HL-60 (cell line): ENCODE measurements around the gene ISOC1.

Experiments used
- DNase-seq, 2 experiments: peaks; one replicate each; pipeline ENCODE4 v3.0.0-alpha.2; 2010 to 2020; ENCODE audit warnings: low read depth in 1 of 2, low spot score in 1 of 2
- H3K27ac ChIP-seq: fragments of 250-450 bp; sonication (Bioruptor Pico); replicated peaks from 2 replicates; pipeline ENCODE4 v1.5.1; 2020; ENCODE audit warnings: mild to moderate bottlenecking, moderate library complexity
- H3K27me3 ChIP-seq: fragments of 250-450 bp; sonication (Bioruptor Pico); 2 replicates; pipeline ENCODE4 v1.5.1; 2021; ENCODE audit warnings: mild to moderate bottlenecking, moderate library complexity; ENCODE audit not compliant: insufficient read depth, poor library complexity, severe bottlenecking
- H3K4me3 ChIP-seq: replicated peaks from 2 replicates; pipeline ENCODE4 v1.5.1; 2011; ENCODE audit warnings: mild to moderate bottlenecking, control low read depth, low read length; ENCODE audit not compliant: insufficient read depth
- GABPA ChIP-seq: IDR thresholded peaks from 2 replicates; pipeline ENCODE4 v1.6.1; 2012; ENCODE audit warnings: low read depth
- POLR2AphosphoS5 ChIP-seq: IDR thresholded peaks from 2 replicates; pipeline ENCODE4 v1.6.1; 2012; ENCODE audit warnings: low read depth
- SPI1 ChIP-seq: IDR thresholded peaks from 2 replicates; pipeline ENCODE4 v1.6.1; 2012; ENCODE audit warnings: low read depth, mild to moderate bottlenecking, borderline replicate concordance
- TF ChIP-seq, protein P1 (sequence below): IDR thresholded peaks from one replicate; pipeline ENCODE4 v1.5.1; 2011; ENCODE audit warnings: low read length, control low read depth, inconsistent platforms; ENCODE audit not compliant: insufficient read depth
- TF ChIP-seq, protein P2 (sequence below): IDR thresholded peaks from 2 replicates; pipeline ENCODE4 v1.6.1; 2012; ENCODE audit warnings: low read depth; ENCODE audit not compliant: insufficient replicate concordance

The ISOC1 gene

DNA sequence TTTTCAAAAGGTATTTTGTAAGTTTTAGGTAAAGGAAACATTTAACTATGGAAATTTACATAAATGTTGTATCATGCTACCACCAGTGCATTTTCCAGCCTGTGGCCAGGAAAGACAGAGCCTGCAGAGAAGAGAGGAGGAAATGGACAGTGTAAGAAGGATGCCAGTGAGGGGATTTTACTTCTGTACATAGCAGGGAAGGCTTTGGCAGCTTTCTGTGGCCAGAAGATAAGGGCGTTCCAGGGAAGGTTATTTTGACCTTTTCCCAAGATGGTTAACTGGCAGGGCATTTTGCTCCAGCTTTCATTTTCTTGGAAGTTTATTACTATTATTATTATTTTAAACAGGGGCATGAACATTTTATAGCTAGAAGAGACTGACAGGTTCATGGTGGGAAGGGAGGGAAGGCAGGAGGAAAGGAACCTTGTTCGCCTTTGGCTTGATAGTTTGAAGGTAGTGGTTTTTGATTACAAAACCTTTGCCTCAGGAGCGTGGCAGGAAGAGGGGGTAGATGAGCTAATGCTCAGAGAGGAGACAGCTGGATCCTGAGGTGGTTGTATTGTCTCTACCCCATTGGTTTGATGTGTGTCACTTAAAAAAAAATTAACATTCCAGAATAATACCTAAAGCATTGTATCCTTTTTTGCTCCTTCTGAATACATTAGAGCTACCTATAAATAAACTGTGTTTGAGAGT, 4.1 kb downstream of the ISOC1 start:
- no peak overlapping the region for H3K4me3 ChIP-seq

GRCh38 chr5:129099184-129099569, 4.6 kb downstream of the ISOC1 start:
- TF ChIP-seq SPI1 (no peak), POLR2AphosphoS5 (no peak), GABPA (no peak)
- TF ChIP-seq, protein P1, sequence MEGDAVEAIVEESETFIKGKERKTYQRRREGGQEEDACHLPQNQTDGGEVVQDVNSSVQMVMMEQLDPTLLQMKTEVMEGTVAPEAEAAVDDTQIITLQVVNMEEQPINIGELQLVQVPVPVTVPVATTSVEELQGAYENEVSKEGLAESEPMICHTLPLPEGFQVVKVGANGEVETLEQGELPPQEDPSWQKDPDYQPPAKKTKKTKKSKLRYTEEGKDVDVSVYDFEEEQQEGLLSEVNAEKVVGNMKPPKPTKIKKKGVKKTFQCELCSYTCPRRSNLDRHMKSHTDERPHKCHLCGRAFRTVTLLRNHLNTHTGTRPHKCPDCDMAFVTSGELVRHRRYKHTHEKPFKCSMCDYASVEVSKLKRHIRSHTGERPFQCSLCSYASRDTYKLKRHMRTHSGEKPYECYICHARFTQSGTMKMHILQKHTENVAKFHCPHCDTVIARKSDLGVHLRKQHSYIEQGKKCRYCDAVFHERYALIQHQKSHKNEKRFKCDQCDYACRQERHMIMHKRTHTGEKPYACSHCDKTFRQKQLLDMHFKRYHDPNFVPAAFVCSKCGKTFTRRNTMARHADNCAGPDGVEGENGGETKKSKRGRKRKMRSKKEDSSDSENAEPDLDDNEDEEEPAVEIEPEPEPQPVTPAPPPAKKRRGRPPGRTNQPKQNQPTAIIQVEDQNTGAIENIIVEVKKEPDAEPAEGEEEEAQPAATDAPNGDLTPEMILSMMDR: no peak
- TF ChIP-seq, protein P2, sequence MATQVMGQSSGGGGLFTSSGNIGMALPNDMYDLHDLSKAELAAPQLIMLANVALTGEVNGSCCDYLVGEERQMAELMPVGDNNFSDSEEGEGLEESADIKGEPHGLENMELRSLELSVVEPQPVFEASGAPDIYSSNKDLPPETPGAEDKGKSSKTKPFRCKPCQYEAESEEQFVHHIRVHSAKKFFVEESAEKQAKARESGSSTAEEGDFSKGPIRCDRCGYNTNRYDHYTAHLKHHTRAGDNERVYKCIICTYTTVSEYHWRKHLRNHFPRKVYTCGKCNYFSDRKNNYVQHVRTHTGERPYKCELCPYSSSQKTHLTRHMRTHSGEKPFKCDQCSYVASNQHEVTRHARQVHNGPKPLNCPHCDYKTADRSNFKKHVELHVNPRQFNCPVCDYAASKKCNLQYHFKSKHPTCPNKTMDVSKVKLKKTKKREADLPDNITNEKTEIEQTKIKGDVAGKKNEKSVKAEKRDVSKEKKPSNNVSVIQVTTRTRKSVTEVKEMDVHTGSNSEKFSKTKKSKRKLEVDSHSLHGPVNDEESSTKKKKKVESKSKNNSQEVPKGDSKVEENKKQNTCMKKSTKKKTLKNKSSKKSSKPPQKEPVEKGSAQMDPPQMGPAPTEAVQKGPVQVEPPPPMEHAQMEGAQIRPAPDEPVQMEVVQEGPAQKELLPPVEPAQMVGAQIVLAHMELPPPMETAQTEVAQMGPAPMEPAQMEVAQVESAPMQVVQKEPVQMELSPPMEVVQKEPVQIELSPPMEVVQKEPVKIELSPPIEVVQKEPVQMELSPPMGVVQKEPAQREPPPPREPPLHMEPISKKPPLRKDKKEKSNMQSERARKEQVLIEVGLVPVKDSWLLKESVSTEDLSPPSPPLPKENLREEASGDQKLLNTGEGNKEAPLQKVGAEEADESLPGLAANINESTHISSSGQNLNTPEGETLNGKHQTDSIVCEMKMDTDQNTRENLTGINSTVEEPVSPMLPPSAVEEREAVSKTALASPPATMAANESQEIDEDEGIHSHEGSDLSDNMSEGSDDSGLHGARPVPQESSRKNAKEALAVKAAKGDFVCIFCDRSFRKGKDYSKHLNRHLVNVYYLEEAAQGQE: no peak

More for the DNA sequence above, 4.1 kb downstream of the ISOC1 start:
- Histone ChIP-seq H3K27ac (no peak overlapping the region), H3K27me3 (no peaks in the 10 kb centered on the region)
- TF ChIP-seq GABPA: no peak
- TF ChIP-seq, protein P2: no peak
- TF ChIP-seq POLR2AphosphoS5: no peak
- TF ChIP-seq, protein P1: no peak
- no peak for TF ChIP-seq SPI1
- DNase-seq: peak in 1 of 2 experiments; percentile 7

DNA sequence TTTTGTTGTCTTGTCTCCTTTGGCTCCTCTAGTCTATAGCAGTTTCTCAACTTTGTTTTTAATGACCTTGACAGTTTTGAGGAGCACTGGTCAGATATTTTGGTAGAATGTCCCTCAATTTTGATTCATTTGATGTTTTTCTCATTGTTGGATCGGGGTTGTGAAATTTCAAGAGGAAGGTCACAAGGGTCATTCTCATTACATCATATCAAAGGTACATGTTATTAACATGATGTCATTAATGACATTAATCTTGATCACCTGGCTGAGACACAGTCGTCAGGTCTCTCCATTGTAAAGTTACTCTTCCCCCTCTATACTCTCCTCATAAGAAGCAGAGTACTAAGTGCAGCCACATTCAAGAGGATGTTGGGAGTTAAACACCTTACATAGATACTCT, 7.2 kb downstream of the ISOC1 start:
- no peak overlapping the region for H3K27ac ChIP-seq
- H3K27me3 ChIP-seq: no peaks in the 10 kb centered on the region
- TF ChIP-seq POLR2AphosphoS5 (no peak), GABPA (no peak), SPI1 (no peak)
- TF ChIP-seq, protein P1: no peak
- TF ChIP-seq, protein P2: no peak
- DNase-seq: no peak
- no peak overlapping the region for H3K4me3 ChIP-seq

More at GRCh38 chr5:129099184-129099569, 4.6 kb downstream of the ISOC1 start:
- no peak overlapping the region for H3K27ac ChIP-seq
- no peak for DNase-seq
- H3K27me3 ChIP-seq: no peaks in the 10 kb centered on the region
- H3K4me3 ChIP-seq: no peak overlapping the region
